Activated CD4-positive, alpha-beta T cell treated with anti-CD3 and anti-CD28 coated beads for 36 hours (primary cell): ENCODE data around the gene P2RX2. TPM values are rescaled to one million over a fixed set of nuclear protein-coding genes. Genes with fewer than 3 reads are reported as not detected.

ENCODE experiments used
- ATAC-seq: fragments of 200-7000 bp; cut with Tn5 transposase; one replicate; pipeline ENCODE4 v1.10.0; 2021; ENCODE audit warnings: mild to moderate bottlenecking, moderate library complexity
- CTCF ChIA-PET: fragments of 350-600 bp; sonication (Branson Sonifier 250); formaldehyde crosslinking; loops from one replicate; lab custom pipeline; 2021; ENCODE audit warnings: antibody characterized with exemption; lab: Charles Lee
- POLR2A ChIA-PET: fragments of 350-600 bp; sonication (Branson Sonifier 250); formaldehyde crosslinking; loops from one replicate; lab custom pipeline; 2021; ENCODE audit warnings: antibody characterized with exemption, inconsistent platforms; lab: Charles Lee
- DNase-seq: peaks from one replicate; pipeline ENCODE4 v3.0.0-alpha.2; 2020
- H3K27ac Mint-ChIP-seq: one replicate; pipeline ENCODE4 v1.8.0; 2021; ENCODE audit warnings: mixed read lengths
- H3K27me3 Mint-ChIP-seq: one replicate; pipeline ENCODE4 v1.8.0; 2021; ENCODE audit warnings: mixed read lengths
- H3K36me3 Mint-ChIP-seq: one replicate; pipeline ENCODE4 v1.8.0; 2021; ENCODE audit warnings: low read depth, mixed read lengths
- H3K4me1 Mint-ChIP-seq: one replicate; pipeline ENCODE4 v1.8.0; 2021; ENCODE audit warnings: mixed read lengths
- H3K4me3 Mint-ChIP-seq: one replicate; pipeline ENCODE4 v1.8.0; 2021; ENCODE audit warnings: mild to moderate bottlenecking, moderate library complexity, mixed read lengths
- H3K9me3 Mint-ChIP-seq: one replicate; pipeline ENCODE4 v1.8.0; 2021; ENCODE audit warnings: low read depth, mixed read lengths
- intact Hi-C, 2 experiments: fragments of 100-400 bp; cut with DNase I in 1 of 2; cut with micrococcal nuclease in 1 of 2; formaldehyde crosslinking; loops; one replicate each; pipeline versions ENCODE4 v1.14.2 to v1.15.1; 2022 to 2024; cut with DNase I, micrococcal nuclease
- total RNA-seq, 2 experiments: library from RNA; stranded (reverse); gene quantifications; one replicate each; pipeline ENCODE4 v1.2.3, GENCODE V29; 2021

The P2RX2 gene
- total RNA-seq, 2 experiments from 2014 or later = not detected

DNA sequence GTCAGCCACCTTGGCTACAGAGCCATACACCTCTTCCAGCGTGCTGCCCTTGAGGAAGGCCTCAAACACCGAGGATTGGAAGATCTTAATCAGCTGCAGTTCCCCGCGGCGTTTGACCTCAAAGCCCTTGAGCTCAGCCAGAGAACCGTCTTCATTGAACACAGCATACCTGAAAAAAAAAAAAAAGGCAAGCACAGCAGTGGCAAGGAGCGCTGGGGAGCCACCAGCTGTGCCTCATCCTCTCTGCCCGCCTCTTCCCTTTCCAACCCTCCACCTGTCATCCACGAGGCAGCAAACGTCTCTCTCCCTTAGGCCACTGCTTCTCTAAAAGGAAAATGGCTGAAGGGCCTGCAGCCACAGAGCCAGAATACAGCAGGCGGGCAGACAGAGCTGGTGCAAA is 42.4 kb downstream of the P2RX2 start:
- no peaks in the 10 kb centered on the region for H3K9me3 Mint-ChIP-seq
- intact Hi-C loops = no loop called here
- no peak for DNase-seq
- H3K36me3 Mint-ChIP-seq = peaks cover 73% of the 10 kb centered on the region
- ATAC-seq = no peak
- H3K4me3 Mint-ChIP-seq = no peak overlapping the region
- CTCF ChIA-PET = no interaction called here
- H3K27ac Mint-ChIP-seq = no peak overlapping the region
- POLR2A ChIA-PET = no interaction called here
- H3K4me1 Mint-ChIP-seq = peaks cover 10% of the 10 kb centered on the region
- no peaks in the 10 kb centered on the region for H3K27me3 Mint-ChIP-seq

DNA sequence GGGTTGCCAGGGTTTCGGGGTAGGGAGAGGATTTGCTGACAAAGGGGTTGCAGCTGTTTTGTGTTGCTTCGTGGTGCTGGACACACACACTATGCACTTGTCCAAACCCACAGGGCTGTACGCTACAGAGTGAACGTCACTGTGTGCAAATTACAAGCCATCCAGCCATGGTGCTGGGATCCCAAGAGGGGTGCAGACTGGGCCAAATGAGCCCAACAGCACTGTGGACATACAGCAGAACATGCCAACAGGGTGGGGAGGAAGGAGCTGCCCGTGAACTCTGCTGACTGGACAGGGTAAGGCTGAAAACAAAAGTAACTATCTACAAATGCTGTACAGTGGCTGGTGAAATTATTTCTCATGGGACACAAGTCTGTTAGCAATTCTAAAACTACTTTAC is 43.4 kb downstream of the P2RX2 start:
- Mint-ChIP-seq H3K27ac (no peak overlapping the region), H3K9me3 (no peaks in the 10 kb centered on the region), H3K4me3 (no peak overlapping the region), H3K36me3 (peaks cover 78% of the 10 kb centered on the region), H3K27me3 (no peaks in the 10 kb centered on the region), H3K4me1 (peaks cover 10% of the 10 kb centered on the region)
- no peak for DNase-seq
- ATAC-seq = no peak
- ChIA-PET CTCF (no interaction called here), POLR2A (no interaction called here)
- intact Hi-C loops = no loop called here

DNA sequence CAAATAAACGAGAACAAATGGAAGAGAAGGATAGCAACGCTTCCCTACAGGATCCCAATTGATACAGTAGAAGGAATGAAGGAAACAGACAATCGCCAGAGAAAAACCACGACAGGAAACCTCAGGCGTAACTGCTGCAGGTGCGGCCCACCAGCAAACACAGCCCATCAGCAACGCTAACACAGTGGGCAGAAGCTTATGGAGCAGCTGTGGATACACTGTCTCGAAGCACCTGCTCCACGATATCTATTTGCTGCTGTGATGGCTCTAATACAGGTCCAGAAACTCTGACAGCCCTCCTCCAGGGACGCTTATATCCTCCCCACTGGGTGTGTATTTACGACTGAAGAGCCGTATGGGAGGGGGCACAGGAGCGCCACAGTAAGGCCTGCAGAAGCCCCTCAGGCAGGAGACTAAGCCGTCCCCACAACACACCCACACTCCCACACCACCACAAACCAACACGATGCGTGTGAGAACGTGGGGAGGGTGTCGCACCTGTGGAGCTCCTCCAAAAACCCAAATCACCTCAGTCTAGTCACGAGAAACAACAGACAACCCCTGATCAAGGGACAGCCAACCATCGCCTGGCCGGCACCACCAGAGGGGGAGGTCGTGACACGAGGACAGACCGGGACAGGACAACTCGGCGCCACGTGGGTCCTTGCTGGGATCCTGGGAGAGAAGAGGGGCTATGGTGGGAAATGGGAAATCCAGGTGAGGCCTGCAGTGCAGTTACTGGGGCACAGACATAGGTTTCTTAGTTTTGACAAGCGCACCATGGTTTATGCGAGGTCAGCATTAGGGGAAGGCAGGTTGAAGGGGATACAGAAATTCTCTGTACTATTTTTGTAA is 44.6 kb downstream of the P2RX2 start:
- Mint-ChIP-seq H3K4me3 (no peak overlapping the region), H3K27ac (no peak overlapping the region), H3K27me3 (no peaks in the 10 kb centered on the region), H3K4me1 (peaks cover 10% of the 10 kb centered on the region), H3K36me3 (peaks cover 77% of the 10 kb centered on the region), H3K9me3 (no peaks in the 10 kb centered on the region)
- ATAC-seq = no peak
- no peak for DNase-seq
- ChIA-PET POLR2A (interaction anchor here (0.6 to 0.7 kb wide), 2 partner anchors 143 to 479 kb away, joined by 4 read pairs; no protein-coding TSS in a partner anchor), CTCF (interaction anchor here (1.2 kb wide), 1 partner anchor 48 kb away, joined by 3 read pairs; no protein-coding TSS in a partner anchor)
- intact Hi-C loops = no loop called here

DNA sequence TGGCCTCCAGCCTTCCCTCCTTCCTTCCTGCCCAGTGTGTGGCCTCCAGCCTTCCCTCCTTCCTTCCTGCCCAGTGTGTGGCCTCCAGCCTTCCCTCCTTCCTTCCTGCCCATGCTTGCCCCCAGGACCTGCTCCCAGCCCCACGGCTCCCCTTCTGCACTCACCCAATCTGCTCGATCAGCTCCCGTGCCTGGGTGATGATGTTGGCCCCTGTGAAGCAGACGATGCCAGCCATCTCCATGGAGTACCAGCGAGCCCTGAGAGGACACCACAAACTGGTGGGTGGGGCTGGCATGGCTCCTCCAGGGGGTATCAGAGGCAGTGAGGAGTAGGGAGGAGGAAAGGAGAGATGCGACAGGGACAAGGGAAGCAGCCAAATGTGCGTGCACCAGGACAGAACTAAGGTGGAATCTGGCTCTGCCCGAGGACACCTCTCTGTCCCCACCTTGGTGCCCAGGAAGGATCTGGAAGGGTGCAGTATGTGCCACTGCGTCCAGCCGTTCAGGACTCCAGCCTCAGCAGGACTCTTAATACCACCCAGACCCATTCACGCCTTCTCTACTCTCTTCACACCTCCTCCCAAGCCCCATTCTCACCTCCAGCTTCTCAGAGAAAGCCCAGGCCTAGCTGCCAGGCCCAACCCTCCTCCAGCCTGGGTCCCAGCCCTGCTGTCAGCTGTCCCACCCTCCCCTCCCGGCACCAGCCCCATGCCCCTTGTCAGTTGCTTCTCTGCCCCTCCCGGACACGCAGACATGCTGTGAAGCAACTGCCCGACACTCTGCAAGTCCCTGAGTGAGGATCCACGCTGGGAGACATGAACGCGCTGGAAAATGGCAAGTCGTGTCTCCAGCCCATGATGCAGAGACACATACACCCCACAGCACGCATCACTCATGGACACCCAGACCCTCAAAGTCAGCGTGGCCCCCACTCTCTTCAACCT is 45.9 kb downstream of the P2RX2 start:
- H3K27ac Mint-ChIP-seq = no peak overlapping the region
- peaks cover 10% of the 10 kb centered on the region for H3K4me1 Mint-ChIP-seq
- ATAC-seq (no peak), DNase-seq (no peak)
- ChIA-PET CTCF (interaction anchor here (1.2 kb wide), 1 partner anchor 50 kb away, joined by 3 read pairs; no protein-coding TSS in a partner anchor), POLR2A (interaction anchor here (0.7 kb wide), 2 partner anchors 78 to 145 kb away, joined by 3 to 4 read pairs; no protein-coding TSS in a partner anchor)
- intact Hi-C loops = no loop called here
- H3K9me3 Mint-ChIP-seq = no peaks in the 10 kb centered on the region
- no peak overlapping the region for H3K4me3 Mint-ChIP-seq
- H3K27me3 Mint-ChIP-seq = no peaks in the 10 kb centered on the region
- peaks cover 77% of the 10 kb centered on the region for H3K36me3 Mint-ChIP-seq

DNA sequence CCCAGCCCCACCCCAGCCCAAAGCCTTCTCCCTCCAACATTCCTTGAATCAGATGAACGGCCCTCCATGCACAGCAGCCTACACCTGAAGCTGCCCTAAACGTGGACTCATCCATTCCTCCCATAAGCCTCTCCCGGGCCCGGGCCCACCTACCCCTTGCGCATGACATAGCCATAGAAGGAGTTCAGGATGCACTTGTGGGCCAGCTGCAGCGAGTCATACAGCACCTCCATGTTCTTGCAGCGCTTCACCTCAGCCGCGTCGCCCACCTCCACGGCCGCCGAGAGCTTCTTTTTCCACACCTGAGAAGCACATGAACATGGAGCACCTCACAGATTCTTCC is 46.5 kb downstream of the P2RX2 start:
- no peaks in the 10 kb centered on the region for H3K27me3 Mint-ChIP-seq
- H3K4me1 Mint-ChIP-seq = peaks cover 10% of the 10 kb centered on the region
- H3K36me3 Mint-ChIP-seq = peaks cover 77% of the 10 kb centered on the region

DNA sequence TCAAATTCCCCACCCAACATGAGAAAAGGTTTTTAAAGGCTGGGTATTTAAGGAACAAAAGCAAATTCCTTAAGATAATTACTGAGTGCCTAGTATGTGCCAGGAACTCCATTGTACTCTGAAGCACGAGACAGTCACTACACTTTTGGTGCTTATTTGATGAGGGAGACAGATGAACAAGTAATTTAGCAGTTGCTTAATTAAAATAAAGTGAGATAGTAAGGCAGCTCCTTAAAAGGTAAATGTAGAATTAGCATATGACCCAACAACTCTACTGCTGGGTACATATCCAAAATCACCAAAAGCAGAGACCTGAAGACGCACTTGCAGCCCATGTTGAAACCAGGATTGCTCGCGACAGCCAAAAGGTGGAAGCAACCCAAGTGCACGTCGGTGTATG is 47.2 kb downstream of the P2RX2 start:
- no peak for ATAC-seq
- CTCF ChIA-PET = no interaction called here
- no peak for DNase-seq
- POLR2A ChIA-PET = interaction anchor here (0.5 kb wide), 1 partner anchor 26 kb away, joined by 3 read pairs; no protein-coding TSS in a partner anchor
- H3K27ac Mint-ChIP-seq = no peak overlapping the region
- peaks cover 10% of the 10 kb centered on the region for H3K4me1 Mint-ChIP-seq
- intact Hi-C loops = no loop called here
- H3K4me3 Mint-ChIP-seq = no peak overlapping the region
- no peaks in the 10 kb centered on the region for H3K9me3 Mint-ChIP-seq
- H3K36me3 Mint-ChIP-seq = peaks cover 76% of the 10 kb centered on the region
- no peaks in the 10 kb centered on the region for H3K27me3 Mint-ChIP-seq

More for the DNA sequence above, 46.5 kb downstream of the P2RX2 start:
- POLR2A ChIA-PET = interaction anchor here (0.5 to 0.7 kb wide), 2 partner anchors 27 to 78 kb away, joined by 3 read pairs; no protein-coding TSS in a partner anchor
- Mint-ChIP-seq H3K4me3 (no peak overlapping the region), H3K9me3 (no peaks in the 10 kb centered on the region), H3K27ac (no peak overlapping the region)
- ATAC-seq (no peak), DNase-seq (no peak)
- intact Hi-C loops = no loop called here
- CTCF ChIA-PET = no interaction called here

DNA sequence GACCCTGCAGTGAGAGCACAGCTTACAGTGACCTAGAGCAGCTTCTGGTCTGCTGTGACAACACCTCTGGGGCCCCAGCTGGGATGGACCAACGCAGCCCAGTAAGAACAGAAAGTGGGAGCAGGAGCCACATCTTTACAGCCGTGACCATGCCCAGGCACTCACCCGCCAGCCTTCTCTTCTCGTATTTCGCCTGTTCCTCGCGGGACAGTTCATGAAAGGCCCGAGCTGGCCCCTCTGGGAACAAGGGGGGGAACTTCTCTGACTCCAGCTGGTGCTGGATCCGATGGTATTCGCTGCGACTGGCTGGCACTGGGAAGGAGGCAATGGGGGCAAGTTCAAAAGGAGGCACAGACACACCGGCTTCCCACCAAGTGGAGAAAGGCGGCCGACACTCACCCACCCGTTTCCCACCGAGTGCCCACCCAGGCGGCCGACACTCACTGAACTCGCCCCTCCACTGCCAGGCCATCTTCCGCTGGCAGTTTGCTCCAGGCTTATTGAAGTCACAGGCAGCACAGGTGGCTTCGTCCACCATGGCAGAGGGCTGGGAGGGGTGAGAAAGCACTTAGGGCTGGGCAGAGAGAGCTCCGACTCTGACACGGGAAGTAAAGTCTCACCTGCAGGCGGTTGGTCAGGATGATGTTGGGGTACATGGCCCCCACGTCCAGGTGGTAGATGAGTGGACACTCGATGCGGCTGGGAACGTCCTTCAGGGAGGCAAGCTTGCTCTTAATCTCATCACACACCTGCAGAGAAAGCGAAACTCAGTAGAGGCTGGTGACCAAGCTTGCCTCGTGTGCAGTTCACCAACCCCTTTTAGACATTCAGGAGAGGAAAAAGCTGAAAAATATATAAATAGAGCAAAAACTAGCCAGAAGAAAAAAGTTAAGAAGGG is 49.9 kb downstream of the P2RX2 start:
- Mint-ChIP-seq H3K27me3 (no peaks in the 10 kb centered on the region), H3K36me3 (peaks cover 62% of the 10 kb centered on the region), H3K4me3 (no peak overlapping the region), H3K4me1 (no peaks in the 10 kb centered on the region), H3K27ac (no peak overlapping the region), H3K9me3 (no peaks in the 10 kb centered on the region)
- DNase-seq (no peak), ATAC-seq (no peak)
- intact Hi-C loops = no loop called here
- ChIA-PET POLR2A (no interaction called here), CTCF (interaction anchor here (0.6 kb wide), 1 partner anchor 18 kb away, joined by 4 read pairs; no protein-coding TSS in a partner anchor)

DNA sequence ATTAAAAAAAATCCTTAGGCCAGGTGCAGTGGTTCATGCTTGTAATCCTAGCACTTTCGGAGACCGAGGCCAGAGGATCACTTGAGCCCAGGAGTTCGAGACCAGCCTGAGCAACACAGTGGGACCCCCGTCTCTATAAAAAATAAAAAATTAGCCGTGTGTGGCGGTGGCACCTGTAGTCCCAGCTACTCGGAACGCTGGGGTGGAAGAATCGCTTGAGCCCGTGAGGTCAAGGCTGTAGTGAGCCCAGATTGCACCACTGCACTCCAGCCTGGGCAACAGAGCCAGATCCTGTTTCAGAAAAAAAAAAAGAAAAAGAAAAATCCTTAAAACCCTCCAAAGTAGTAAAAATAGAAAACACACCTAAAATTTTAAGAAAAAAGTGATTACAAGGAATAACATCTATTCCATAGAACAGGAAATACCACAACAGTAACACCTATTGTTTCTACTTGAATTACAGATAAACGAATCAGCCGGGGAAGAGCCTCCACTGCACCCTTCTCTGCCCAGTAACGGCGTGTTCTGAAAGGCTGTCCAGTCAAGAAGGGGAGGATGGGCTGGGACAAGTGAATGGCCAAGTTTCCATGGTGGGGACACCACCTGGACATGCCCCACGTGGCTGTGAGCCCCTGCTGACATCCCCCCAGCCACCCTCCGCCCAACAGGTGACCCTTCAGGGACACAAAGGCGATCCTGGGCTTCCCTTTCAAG is 50.7 kb downstream of the P2RX2 start:
- ATAC-seq (no peak), DNase-seq (no peak)
- intact Hi-C loops = no loop called here
- ChIA-PET CTCF (no interaction called here), POLR2A (interaction anchor here (0.7 kb wide), 1 partner anchor 18 kb away, joined by 6 read pairs; no protein-coding TSS in a partner anchor)
- Mint-ChIP-seq H3K4me1 (no peaks in the 10 kb centered on the region), H3K9me3 (no peaks in the 10 kb centered on the region), H3K27ac (no peak overlapping the region), H3K4me3 (no peak overlapping the region), H3K36me3 (peaks cover 67% of the 10 kb centered on the region), H3K27me3 (no peaks in the 10 kb centered on the region)
